SK-N-SH treated with all-trans-retinoic acid at 6 μM for 48 hours (cell line): Measurements from ENCODE around the gene PRSS33.

Experiments
- ATAC-seq: fragments of 200-7000 bp; cut with Tn5 transposase; 3 replicates; pipeline ENCODE4 v1.9.1; 2020; ENCODE audit warnings: mild to moderate bottlenecking, moderate library complexity
- ARNTL ChIP-seq: fragments of 450-650 bp; formaldehyde crosslinking; IDR thresholded peaks from 2 replicates; pipeline ENCODE4 v1.5.0; 2020; ENCODE audit warnings: low read depth, mild to moderate bottlenecking, moderate library complexity, borderline replicate concordance
- CSDC2 ChIP-seq: fragments of 250-450 bp; sonication (Bioruptor Pico); IDR thresholded peaks from 2 replicates; pipeline ENCODE4 v1.5.0; 2020; ENCODE audit warnings: mild to moderate bottlenecking, moderate library complexity
- ESRRG ChIP-seq: fragments of 250-450 bp; sonication (Bioruptor Pico); IDR thresholded peaks from 2 replicates; pipeline ENCODE4 v1.6.1; 2021; ENCODE audit warnings: mild to moderate bottlenecking
- GLIS3 ChIP-seq: fragments of 250-450 bp; sonication (Bioruptor Pico); IDR thresholded peaks from 2 replicates; pipeline ENCODE4 v1.5.0; 2020; ENCODE audit warnings: mild to moderate bottlenecking, moderate library complexity
- ISL1 ChIP-seq: fragments of 250-450 bp; sonication (Bioruptor Pico); IDR thresholded peaks from 2 replicates; pipeline ENCODE4 v2.1.2; 2022; ENCODE audit warnings: mild to moderate bottlenecking, moderate library complexity
- OSR1 ChIP-seq: fragments of 250-450 bp; sonication (Bioruptor Pico); IDR thresholded peaks from 2 replicates; pipeline ENCODE4 v1.8.0; 2022; ENCODE audit warnings: moderate library complexity, mild to moderate bottlenecking, inconsistent platforms
- PATZ1 ChIP-seq: fragments of 250-450 bp; sonication (Bioruptor Pico); IDR thresholded peaks from 2 replicates; pipeline ENCODE4 v1.8.0; 2020; ENCODE audit warnings: mild to moderate bottlenecking, moderate library complexity, borderline replicate concordance
- PPARA ChIP-seq: fragments of 250-450 bp; sonication (Bioruptor Pico); IDR thresholded peaks from 2 replicates; pipeline ENCODE4 v1.5.0; 2020; ENCODE audit warnings: mild to moderate bottlenecking, borderline replicate concordance
- RARB ChIP-seq: fragments of 250-450 bp; sonication (Bioruptor Pico); IDR thresholded peaks from 2 replicates; pipeline ENCODE4 v1.8.0; 2021; ENCODE audit warnings: mild to moderate bottlenecking, moderate library complexity
- SNAI2 ChIP-seq: fragments of 250-450 bp; sonication (Bioruptor Pico); IDR thresholded peaks from 2 replicates; pipeline ENCODE4 v1.5.0; 2020; ENCODE audit warnings: mild to moderate bottlenecking, moderate library complexity
- TCF4 ChIP-seq: fragments of 250-450 bp; sonication (Bioruptor Pico); IDR thresholded peaks from 2 replicates; pipeline ENCODE4 v1.8.0; 2021; ENCODE audit warnings: mild to moderate bottlenecking, moderate library complexity, borderline replicate concordance
- TOX ChIP-seq: fragments of 250-450 bp; sonication (Bioruptor Pico); IDR thresholded peaks from 2 replicates; pipeline ENCODE4 v1.8.0; 2021; ENCODE audit warnings: mild to moderate bottlenecking, moderate library complexity, borderline replicate concordance
- TSHZ2 ChIP-seq: fragments of 250-450 bp; sonication (Bioruptor Pico); IDR thresholded peaks from 2 replicates; pipeline ENCODE4 v1.5.0; 2020; ENCODE audit warnings: mild to moderate bottlenecking, moderate library complexity
- ZC3H10 ChIP-seq: fragments of 250-450 bp; sonication (Bioruptor Pico); IDR thresholded peaks from 2 replicates; pipeline ENCODE4 v1.5.1; 2021; ENCODE audit warnings: mild to moderate bottlenecking, moderate library complexity
- ZFP3 ChIP-seq: fragments of 250-450 bp; sonication (Bioruptor Pico); IDR thresholded peaks from 2 replicates; pipeline ENCODE4 v1.5.0; 2020; ENCODE audit warnings: mild to moderate bottlenecking, moderate library complexity
- ZFP30 ChIP-seq: fragments of 450-650 bp; formaldehyde crosslinking; IDR thresholded peaks from 2 replicates; pipeline ENCODE4 v1.5.0; 2022; ENCODE audit warnings: mild to moderate bottlenecking, moderate library complexity
- ZNF565 ChIP-seq: fragments of 450-650 bp; formaldehyde crosslinking; conservative IDR thresholded peaks from 2 replicates; pipeline ENCODE4 v1.5.0; 2020; ENCODE audit warnings: low read depth, mild to moderate bottlenecking, moderate library complexity
- ZNF70 ChIP-seq: fragments of 450-650 bp; formaldehyde crosslinking; IDR thresholded peaks from 2 replicates; pipeline ENCODE4 v1.5.0; 2020; ENCODE audit warnings: mild to moderate bottlenecking, moderate library complexity
- ZNF8 ChIP-seq: fragments of 450-650 bp; formaldehyde crosslinking; IDR thresholded peaks from 2 replicates; pipeline ENCODE4 v1.5.0; 2020; ENCODE audit warnings: mild to moderate bottlenecking, moderate library complexity
- TF ChIP-seq, protein P1 (sequence below): fragments of 250-450 bp; sonication (Bioruptor Pico); IDR thresholded peaks from 2 replicates; pipeline ENCODE4 v1.8.0; 2021; ENCODE audit warnings: low read depth, mild to moderate bottlenecking, moderate library complexity, borderline replicate concordance

Gene PRSS33

GRCh38 chr16:2748757-2749455, 38.5 kb downstream of the PRSS33 start:
- no peak for ATAC-seq
- TF ChIP-seq TCF4 (no peak), ZFP30 (no peak), PATZ1 (CRISPR knock-in tag) (no peak), RARB (CRISPR knock-in tag) (no peak), ZNF565 (CRISPR knock-in tag) (no peak), SNAI2 (CRISPR knock-in tag) (no peak), ZNF70 (no peak), ESRRG (no peak), ZFP3 (CRISPR knock-in tag) (no peak), ISL1 (no peak), ZNF8 (CRISPR knock-in tag) (no peak), GLIS3 (CRISPR knock-in tag) (no peak), TOX (CRISPR knock-in tag) (no peak), ZC3H10 (CRISPR knock-in tag) (no peak)

- no peak for ATAC-seq
- TF ChIP-seq ARNTL (CRISPR knock-in tag) = no peak
- TF ChIP-seq OSR1 (CRISPR knock-in tag) = no peak
- TF ChIP-seq ZFP30 = no peak
- TF ChIP-seq ESRRG = no peak
- no peak for TF ChIP-seq ISL1
- no peak for TF ChIP-seq ZC3H10 (CRISPR knock-in tag)
- TF ChIP-seq TCF4 = no peak
Measured at GRCh38 chr16:2745961-2746360, 41.4 kb downstream of the PRSS33 start.

GRCh38 chr16:2745116-2745890, 42.1 kb downstream of the PRSS33 start:
- TF ChIP-seq ZNF8 (CRISPR knock-in tag) (no peak), SNAI2 (CRISPR knock-in tag) (no peak), PPARA (CRISPR knock-in tag) (no peak), ZNF70 (no peak), ARNTL (CRISPR knock-in tag) (no peak), ESRRG (no peak), ZNF565 (CRISPR knock-in tag) (no peak), GLIS3 (CRISPR knock-in tag) (no peak), ZFP30 (no peak)
- ATAC-seq = no peak

DNA sequence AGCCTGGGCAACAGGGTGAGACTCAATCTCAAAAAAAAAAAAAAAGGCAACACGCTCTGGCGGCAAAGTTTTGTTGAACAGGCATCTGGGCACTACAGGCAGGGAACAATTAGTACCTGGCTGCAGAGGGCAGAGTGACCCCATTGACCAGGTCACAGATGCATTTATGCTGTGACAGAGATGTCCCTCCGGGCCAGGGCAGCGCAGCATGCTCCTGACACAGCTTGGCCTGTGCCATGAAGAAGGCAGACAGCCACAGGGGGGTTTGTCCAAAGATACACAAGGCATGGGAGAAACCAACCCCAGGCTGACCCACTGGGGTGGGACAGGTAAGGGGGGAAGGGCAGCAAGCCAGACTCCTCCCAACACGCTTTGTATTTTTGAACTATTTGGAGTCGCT, 42.6 kb downstream of the PRSS33 start:
- no peak for ATAC-seq
- TF ChIP-seq TOX (CRISPR knock-in tag) = no peak
- TF ChIP-seq TSHZ2 (CRISPR knock-in tag) = no peak
- TF ChIP-seq ZNF70 = no peak
- no peak for TF ChIP-seq TCF4
- TF ChIP-seq ESRRG = no peak
- no peak for TF ChIP-seq ISL1
- TF ChIP-seq, protein P1, sequence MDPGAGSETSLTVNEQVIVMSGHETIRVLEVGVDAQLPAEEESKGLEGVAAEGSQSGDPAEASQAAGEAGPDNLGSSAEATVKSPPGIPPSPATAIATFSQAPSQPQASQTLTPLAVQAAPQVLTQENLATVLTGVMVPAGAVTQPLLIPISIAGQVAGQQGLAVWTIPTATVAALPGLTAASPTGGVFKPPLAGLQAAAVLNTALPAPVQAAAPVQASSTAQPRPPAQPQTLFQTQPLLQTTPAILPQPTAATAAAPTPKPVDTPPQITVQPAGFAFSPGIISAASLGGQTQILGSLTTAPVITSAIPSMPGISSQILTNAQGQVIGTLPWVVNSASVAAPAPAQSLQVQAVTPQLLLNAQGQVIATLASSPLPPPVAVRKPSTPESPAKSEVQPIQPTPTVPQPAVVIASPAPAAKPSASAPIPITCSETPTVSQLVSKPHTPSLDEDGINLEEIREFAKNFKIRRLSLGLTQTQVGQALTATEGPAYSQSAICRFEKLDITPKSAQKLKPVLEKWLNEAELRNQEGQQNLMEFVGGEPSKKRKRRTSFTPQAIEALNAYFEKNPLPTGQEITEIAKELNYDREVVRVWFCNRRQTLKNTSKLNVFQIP (CRISPR knock-in tag) = no peak
- no peak for TF ChIP-seq ZFP3 (CRISPR knock-in tag)
- TF ChIP-seq GLIS3 (CRISPR knock-in tag) = no peak
- no peak for TF ChIP-seq PPARA (CRISPR knock-in tag)
- TF ChIP-seq ZC3H10 (CRISPR knock-in tag) = no peak
- no peak for TF ChIP-seq RARB (CRISPR knock-in tag)
- TF ChIP-seq CSDC2 (CRISPR knock-in tag) = no peak
- no peak for TF ChIP-seq OSR1 (CRISPR knock-in tag)
- TF ChIP-seq ZFP30 = no peak
